K562 (cell line): ENCODE data around the gene PDE8B. TPM values are rescaled to one million over a fixed set of nuclear protein-coding genes. Genes with fewer than 3 reads are reported as not detected.

Source experiments
- ATAC-seq: fragments of 200-7000 bp; cut with Tn5 transposase; 3 replicates; pipeline ENCODE4 v1.9.1; 2020; ENCODE audit warnings: moderate library complexity
- BruUV-seq: library from RNA; stranded (reverse); fragments of 400-500 nt; replicated peaks from 2 replicates; lab custom pipeline; 2021; lab: Mats Ljungman, UMichigan
- CTCF ChIA-PET: fragments of 300-600 bp; formaldehyde crosslinking; extraction: SDS; loops from one replicate; lab custom pipeline; 2021; ENCODE audit warnings: low intra/inter-chr PET ratio; lab: Yijun Ruan, JAX
- POLR2A ChIA-PET: fragments of 300-600, 350-650 bp; sonication (Branson Sonifier 250); formaldehyde crosslinking; extraction: SDS; loops from one replicate; lab custom pipeline; 2021; ENCODE audit warnings: antibody characterized with exemption, inconsistent platforms; lab: Yijun Ruan, JAX
- DNase-seq, 4 experiments: peaks; one replicate each; pipeline versions ENCODE4 v3.0.0 to v3.0.0-alpha.2; 2011 to 2018; ENCODE audit warnings: low spot score in 3 of 4, mixed read lengths in 3 of 4; ENCODE audit errors: extremely low read depth in 1 of 4
- FAIRE-seq: peaks from 2 replicates; lab custom pipeline; 2011; peaks lifted over from hg19 to GRCh38; lab: Jason Lieb, UNC
- H2AFZ ChIP-seq: 2 replicates; pipeline ENCODE4 v1.6.0; 2011; ENCODE audit warnings: low read depth, low read length, control low read depth, inconsistent platforms
- H3K27ac ChIP-seq: fragments of 200-600 bp; 3 replicates; pipeline ENCODE4 v1.8.0; 2011; ENCODE audit warnings: low read depth, mild to moderate bottlenecking, control low read depth, inconsistent platforms, low read length, moderate library complexity, mixed read lengths; ENCODE audit errors: extremely low read depth
- H3K27me3 ChIP-seq, 2 experiments: fragments of 300-600 bp in 1 of 2; 2 replicates in 1 of 2; 3 replicates in 1 of 2; pipeline versions ENCODE4 v1.6.0 to v1.8.0; 2011; ENCODE audit warnings: inconsistent platforms in 2 of 2, low read length in 2 of 2, mild to moderate bottlenecking in 1 of 2, mixed read lengths in 1 of 2, moderate library complexity in 1 of 2; ENCODE audit not compliant: control insufficient read depth in 2 of 2, insufficient read depth in 2 of 2
- H3K36me3 ChIP-seq: fragments of 300-600 bp; 3 replicates; pipeline ENCODE4 v1.8.0; 2011; ENCODE audit warnings: mild to moderate bottlenecking, low read length, inconsistent platforms; ENCODE audit not compliant: control insufficient read depth, insufficient read depth
- H3K4me1 ChIP-seq, 2 experiments: fragments of 200-600 bp in 1 of 2; replicated peaks in 1 of 2; 2 replicates in 1 of 2; 3 replicates in 1 of 2; pipeline versions ENCODE4 v1.5.1 to v1.8.0; 2011; ENCODE audit warnings: inconsistent platforms in 2 of 2, low read length in 2 of 2, mild to moderate bottlenecking in 1 of 2, mixed read lengths in 1 of 2, moderate library complexity in 1 of 2; ENCODE audit not compliant: control insufficient read depth in 2 of 2, insufficient read depth in 2 of 2
- H3K4me2 ChIP-seq: 2 replicates; pipeline ENCODE4 v1.6.1; 2011; ENCODE audit warnings: low read length, control low read depth, inconsistent platforms, mixed read lengths; ENCODE audit not compliant: insufficient read depth
- H3K4me3 ChIP-seq: fragments of 200-600 bp; sonication (generic), shearing (Covaris generic); 2 replicates; pipeline ENCODE4 v1.5.1; 2016; ENCODE audit warnings: control low read depth, inconsistent platforms
- H3K79me2 ChIP-seq: fragments of 200-600 bp; 3 replicates; pipeline ENCODE4 v1.8.0; 2011; ENCODE audit warnings: low read length, inconsistent platforms; ENCODE audit not compliant: control insufficient read depth, insufficient read depth
- H3K9ac ChIP-seq, 2 experiments: 2 replicates each; pipeline versions ENCODE4 v1.6.0 to v1.6.1; 2011; ENCODE audit warnings: low read depth in 2 of 2, low read length in 2 of 2, control low read depth in 1 of 2, inconsistent platforms in 1 of 2, mild to moderate bottlenecking in 1 of 2, mixed read lengths in 1 of 2; ENCODE audit not compliant: insufficient read depth in 1 of 2
- H3K9me1 ChIP-seq: one replicate; pipeline ENCODE4 v1.6.0; 2011; ENCODE audit warnings: inconsistent platforms, mild to moderate bottlenecking, low read length, moderate library complexity; ENCODE audit not compliant: control insufficient read depth, insufficient read depth
- H3K9me3 ChIP-seq: replicated peaks from 2 replicates; pipeline ENCODE4 v1.5.1; 2011; ENCODE audit warnings: low read depth, low read length, inconsistent platforms; ENCODE audit not compliant: control insufficient read depth, insufficient read depth
- H4K20me1 ChIP-seq: replicated peaks from 2 replicates; pipeline ENCODE4 v1.6.1; 2011; ENCODE audit warnings: low read length, inconsistent platforms, mixed read lengths; ENCODE audit not compliant: control insufficient read depth, insufficient read depth
- BRF1 ChIP-seq: IDR thresholded peaks from 3 replicates; pipeline ENCODE4 v1.6.1; 2011; ENCODE audit warnings: borderline replicate concordance, mild to moderate bottlenecking; ENCODE audit not compliant: insufficient read length; ENCODE audit errors: extremely low read depth
- CHCHD3 ChIP-seq: fragments of 250-450 bp; sonication (Bioruptor Pico); IDR thresholded peaks from 2 replicates; pipeline ENCODE4 v2.1.2; 2022; ENCODE audit warnings: mild to moderate bottlenecking
- CREBBP ChIP-seq: IDR thresholded peaks from one replicate; pipeline ENCODE4 v1.6.1; 2012; ENCODE audit warnings: low read depth, mild to moderate bottlenecking, control low read depth, inconsistent platforms, low read length
- HDGF ChIP-seq: fragments of 450-650 bp; IDR thresholded peaks from 2 replicates; pipeline ENCODE4 v1.6.1; 2016
- HMGN3 ChIP-seq: IDR thresholded peaks from 2 replicates; pipeline ENCODE4 v1.6.1; 2011; ENCODE audit warnings: borderline replicate concordance, low read depth, mild to moderate bottlenecking, mixed read lengths, low read length; ENCODE audit not compliant: insufficient read length; ENCODE audit errors: extremely low read depth
- ILK ChIP-seq: fragments of 450-650 bp; IDR thresholded peaks from 2 replicates; pipeline ENCODE4 v1.6.1; 2016; ENCODE audit warnings: missing genetic modification characterization, low read depth, mild to moderate bottlenecking, missing compliant biosample characterization, moderate library complexity, borderline replicate concordance
- SNIP1 ChIP-seq: fragments of 450-650 bp; IDR thresholded peaks from 2 replicates; pipeline ENCODE4 v1.7.1; 2017; ENCODE audit warnings: low read depth, mild to moderate bottlenecking
- STAT5A ChIP-seq: IDR thresholded peaks from 2 replicates; pipeline ENCODE4 v1.6.1; 2012; ENCODE audit warnings: low read length, inconsistent platforms, borderline replicate concordance
- U2AF2 ChIP-seq: fragments of 200-400 bp; formaldehyde crosslinking; optimal IDR thresholded peaks from 2 replicates; pipeline ENCODE3; 2017; ENCODE audit warnings: low read depth, mild to moderate bottlenecking, low read length
- ZNF165 ChIP-seq: fragments of 250-450 bp; sonication (Bioruptor Pico); IDR thresholded peaks from 2 replicates; pipeline ENCODE4 v1.4.0; 2020; ENCODE audit warnings: borderline replicate concordance
- ZNF197 ChIP-seq: fragments of 200-800 bp; sonication (Bioruptor generic); IDR thresholded peaks from 2 replicates; pipeline ENCODE4 v1.6.1; 2016; ENCODE audit warnings: low read depth, missing genetic modification characterization, missing compliant biosample characterization
- ZNF766 ChIP-seq: fragments of 200-800 bp; sonication (Bioruptor generic); conservative IDR thresholded peaks from 2 replicates; pipeline ENCODE4 v1.6.1; 2016; ENCODE audit warnings: missing genetic modification characterization, missing compliant biosample characterization
- WGBS: fragments of 100-300 bp; shearing (Covaris generic); methylation state at CpG from one replicate; pipeline ENCODE4 v1.1.6; 2016; ENCODE audit warnings: low coverage, mixed read lengths; ENCODE audit not compliant: insufficient coverage; ENCODE audit errors: missing lambda C conversion rate; 5-methylcytosine and 5-hydroxymethylcytosine counted together
- in situ Hi-C: fragments of 300-500 bp; cut with MboI; formaldehyde crosslinking; loops from 4 replicates; pipeline ENCODE4 v1.15.0; 2018; ENCODE audit warnings: inconsistent platforms, mixed read lengths
- intact Hi-C: fragments of 100-400 bp; cut with micrococcal nuclease; formaldehyde crosslinking; loops from 2 replicates; pipeline ENCODE4 v1.14.2; 2022
- polyA plus RNA-seq, 8 experiments: library from polyadenylated mRNA; depleted of rRNA in 4 of 8; stranded (reverse) in 5 of 8; unstranded in 3 of 8; fragments of >200 nt; fragmentation: Nextera tagmentation in 2 of 8; fragmentation: Illumina TruSeq in 1 of 8; extraction: Ambion mirVana in 2 of 8; extraction: Trizol in 1 of 8; gene quantifications; 2 replicates each; pipeline versions ENCODE4 v1.2.1 to v1.2.3, GENCODE V29; 2011 to 2014; ENCODE audit warnings: inconsistent platforms in 1 of 8, missing spikeins in 1 of 8
- total RNA-seq, 7 experiments: library from RNA; depleted of rRNA in 6 of 7; stranded (reverse); fragments of >200 nt in 6 of 7; fragmentation: Illumina TruSeq in 2 of 7; extraction: Trizol in 2 of 7; gene quantifications; 2 replicates each; pipeline versions ENCODE4 v1.2.1 to v1.2.3, GENCODE V29; 2011 to 2021; ENCODE audit warnings: low replicate concordance in 1 of 7
- TF ChIP-seq, protein P1 (sequence below): sonication (generic); formaldehyde crosslinking; IDR thresholded peaks from 2 replicates; pipeline ENCODE4 v1.8.0; 2023; ENCODE audit warnings: missing genetic modification reagents, mild to moderate bottlenecking, borderline replicate concordance
- TF ChIP-seq, protein P2 (sequence below): sonication (generic); formaldehyde crosslinking; IDR thresholded peaks from 2 replicates; pipeline ENCODE4 v1.8.1; 2023; ENCODE audit warnings: mild to moderate bottlenecking, missing genetic modification reagents

PDE8B gene
- total and polyA plus RNA-seq, 9 of the 15 experiments (the other 6 are each of a cell fraction or from before 2014, with no cell fraction given) = 0.15 to 0.28 TPM; not detected in 7

DNA sequence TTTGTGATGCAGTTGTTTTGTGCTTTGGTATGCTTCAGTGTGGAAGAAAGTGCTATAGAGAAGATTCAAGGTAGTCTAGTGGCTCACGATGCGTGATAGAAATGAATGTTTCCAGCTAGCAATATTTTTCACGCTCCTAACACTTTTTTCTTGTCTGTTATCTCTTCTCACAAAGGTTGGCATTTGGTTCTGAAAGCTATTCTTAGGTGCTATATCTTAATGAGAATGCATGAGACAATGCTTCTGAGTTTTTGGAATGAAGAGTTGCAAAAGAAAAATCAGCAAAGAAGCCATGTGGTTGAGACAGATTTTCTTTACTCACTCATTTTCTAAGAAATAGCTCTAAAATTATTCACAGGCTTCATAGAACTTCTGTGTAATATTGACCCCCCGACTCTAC is 122.6 kb downstream of the PDE8B start:
- Histone ChIP-seq H4K20me1 (no peaks in the 10 kb centered on the region; the same call in 1 of the 2 replicates), H3K9ac (no peak overlapping the region), H3K27me3 (peaks cover 7 to 20% of the 10 kb centered on the region in 2 experiments; a peak in 3 of 5 replicates), H3K9me1 (no peaks in the 10 kb centered on the region), H2AFZ (no peak overlapping the region), H3K36me3 (no peaks in the 10 kb centered on the region), H3K4me3 (no peak overlapping the region), H3K4me1 (no peaks in the 10 kb centered on the region), H3K27ac (no peak overlapping the region), H3K79me2 (no peaks in the 10 kb centered on the region), H3K4me2 (no peak overlapping the region), H3K9me3 (no peaks in the 10 kb centered on the region)
- intact Hi-C loops = no loop called here
- no peak for DNase-seq
- BruUV-seq = no TSS peak
- ChIA-PET CTCF (no interaction called here), POLR2A (interaction anchor here (0.6 kb wide), 1 partner anchor 457 kb away, joined by 5 read pairs; no protein-coding TSS in a partner anchor)
- no peak for TF ChIP-seq BRF1
- TF ChIP-seq ILK (tag) = no peak
- no peak for TF ChIP-seq CREBBP
- no peak for TF ChIP-seq ZNF197
- TF ChIP-seq ZNF766 (CRISPR knock-in tag) = no peak
- TF ChIP-seq U2AF2 = no peak
- TF ChIP-seq, protein P1, sequence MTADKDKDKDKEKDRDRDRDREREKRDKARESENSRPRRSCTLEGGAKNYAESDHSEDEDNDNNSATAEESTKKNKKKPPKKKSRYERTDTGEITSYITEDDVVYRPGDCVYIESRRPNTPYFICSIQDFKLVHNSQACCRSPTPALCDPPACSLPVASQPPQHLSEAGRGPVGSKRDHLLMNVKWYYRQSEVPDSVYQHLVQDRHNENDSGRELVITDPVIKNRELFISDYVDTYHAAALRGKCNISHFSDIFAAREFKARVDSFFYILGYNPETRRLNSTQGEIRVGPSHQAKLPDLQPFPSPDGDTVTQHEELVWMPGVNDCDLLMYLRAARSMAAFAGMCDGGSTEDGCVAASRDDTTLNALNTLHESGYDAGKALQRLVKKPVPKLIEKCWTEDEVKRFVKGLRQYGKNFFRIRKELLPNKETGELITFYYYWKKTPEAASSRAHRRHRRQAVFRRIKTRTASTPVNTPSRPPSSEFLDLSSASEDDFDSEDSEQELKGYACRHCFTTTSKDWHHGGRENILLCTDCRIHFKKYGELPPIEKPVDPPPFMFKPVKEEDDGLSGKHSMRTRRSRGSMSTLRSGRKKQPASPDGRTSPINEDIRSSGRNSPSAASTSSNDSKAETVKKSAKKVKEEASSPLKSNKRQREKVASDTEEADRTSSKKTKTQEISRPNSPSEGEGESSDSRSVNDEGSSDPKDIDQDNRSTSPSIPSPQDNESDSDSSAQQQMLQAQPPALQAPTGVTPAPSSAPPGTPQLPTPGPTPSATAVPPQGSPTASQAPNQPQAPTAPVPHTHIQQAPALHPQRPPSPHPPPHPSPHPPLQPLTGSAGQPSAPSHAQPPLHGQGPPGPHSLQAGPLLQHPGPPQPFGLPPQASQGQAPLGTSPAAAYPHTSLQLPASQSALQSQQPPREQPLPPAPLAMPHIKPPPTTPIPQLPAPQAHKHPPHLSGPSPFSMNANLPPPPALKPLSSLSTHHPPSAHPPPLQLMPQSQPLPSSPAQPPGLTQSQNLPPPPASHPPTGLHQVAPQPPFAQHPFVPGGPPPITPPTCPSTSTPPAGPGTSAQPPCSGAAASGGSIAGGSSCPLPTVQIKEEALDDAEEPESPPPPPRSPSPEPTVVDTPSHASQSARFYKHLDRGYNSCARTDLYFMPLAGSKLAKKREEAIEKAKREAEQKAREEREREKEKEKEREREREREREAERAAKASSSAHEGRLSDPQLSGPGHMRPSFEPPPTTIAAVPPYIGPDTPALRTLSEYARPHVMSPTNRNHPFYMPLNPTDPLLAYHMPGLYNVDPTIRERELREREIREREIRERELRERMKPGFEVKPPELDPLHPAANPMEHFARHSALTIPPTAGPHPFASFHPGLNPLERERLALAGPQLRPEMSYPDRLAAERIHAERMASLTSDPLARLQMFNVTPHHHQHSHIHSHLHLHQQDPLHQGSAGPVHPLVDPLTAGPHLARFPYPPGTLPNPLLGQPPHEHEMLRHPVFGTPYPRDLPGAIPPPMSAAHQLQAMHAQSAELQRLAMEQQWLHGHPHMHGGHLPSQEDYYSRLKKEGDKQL = no peak
- TF ChIP-seq HMGN3 = no peak
- TF ChIP-seq, protein P2, sequence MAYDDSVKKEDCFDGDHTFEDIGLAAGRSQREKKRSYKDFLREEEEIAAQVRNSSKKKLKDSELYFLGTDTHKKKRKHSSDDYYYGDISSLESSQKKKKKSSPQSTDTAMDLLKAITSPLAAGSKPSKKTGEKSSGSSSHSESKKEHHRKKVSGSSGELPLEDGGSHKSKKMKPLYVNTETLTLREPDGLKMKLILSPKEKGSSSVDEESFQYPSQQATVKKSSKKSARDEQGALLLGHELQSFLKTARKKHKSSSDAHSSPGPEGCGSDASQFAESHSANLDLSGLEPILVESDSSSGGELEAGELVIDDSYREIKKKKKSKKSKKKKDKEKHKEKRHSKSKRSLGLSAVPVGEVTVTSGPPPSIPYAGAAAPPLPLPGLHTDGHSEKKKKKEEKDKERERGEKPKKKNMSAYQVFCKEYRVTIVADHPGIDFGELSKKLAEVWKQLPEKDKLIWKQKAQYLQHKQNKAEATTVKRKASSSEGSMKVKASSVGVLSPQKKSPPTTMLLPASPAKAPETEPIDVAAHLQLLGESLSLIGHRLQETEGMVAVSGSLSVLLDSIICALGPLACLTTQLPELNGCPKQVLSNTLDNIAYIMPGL = no peak
- no peak for TF ChIP-seq SNIP1
- no peak for TF ChIP-seq HDGF
- no peak for TF ChIP-seq ZNF165 (CRISPR knock-in tag)
- no peak for TF ChIP-seq STAT5A
- TF ChIP-seq CHCHD3 (CRISPR knock-in tag) = no peak
- no peak for FAIRE-seq
- in situ Hi-C loops = no loop called here
- no peak for ATAC-seq
- WGBS = 0% methylated on average over 4 of the region's 4 CpGs
